Measurements from ENCODE around the gene PHF19.

PHF19 gene

GRCh38 chr9:120904978-120905301, 28.0 kb upstream of the PHF19 start:
- no peak for TF ChIP-seq CTCF (IDR thresholded peaks at IDR 0.05; ENCODE audit: insufficient read depth, low read depth, low read length, missing control alignments)
- no peak for DNase-seq (ENCODE audit: low read depth)
- H3K4me3 ChIP-seq (ENCODE audit: low read length), result no peak overlapping the region

- no peak for DNase-seq (ENCODE audit: low read depth)
- TF ChIP-seq CTCF (IDR thresholded peaks at IDR 0.05; ENCODE audit: insufficient read depth, low read depth, low read length, missing control alignments), result no peak
- no peak overlapping the region for H3K4me3 ChIP-seq (ENCODE audit: low read length)
Observed at GRCh38 chr9:120904061-120904977, 27.3 kb upstream of the PHF19 start.

- DNase-seq (ENCODE audit: low read depth), result no peak
- no peak overlapping the region for H3K4me3 ChIP-seq (ENCODE audit: low read length)
Observed at GRCh38 chr9:120902569-120903535, 25.9 kb upstream of the PHF19 start.

GRCh38 chr9:120901755-120902568, 25.0 kb upstream of the PHF19 start:
- DNase-seq (ENCODE audit: low read depth), result no peak
- TF ChIP-seq CTCF (IDR thresholded peaks at IDR 0.05; ENCODE audit: insufficient read depth, low read depth, low read length, missing control alignments), result no peak
- no peak overlapping the region for H3K4me3 ChIP-seq (ENCODE audit: low read length)

More at GRCh38 chr9:120902569-120903535, 25.9 kb upstream of the PHF19 start:
- no peak for TF ChIP-seq CTCF (IDR thresholded peaks at IDR 0.05; ENCODE audit: insufficient read depth, low read depth, low read length, missing control alignments)

GRCh38 chr9:120900824-120901223, 23.8 kb upstream of the PHF19 start:
- DNase-seq (ENCODE audit: low read depth), result no peak
- no peak overlapping the region for H3K4me3 ChIP-seq (ENCODE audit: low read length)
- TF ChIP-seq CTCF (IDR thresholded peaks at IDR 0.05; ENCODE audit: insufficient read depth, low read depth, low read length, missing control alignments), result no peak

- TF ChIP-seq CTCF (IDR thresholded peaks at IDR 0.05; ENCODE audit: insufficient read depth, low read depth, low read length, missing control alignments), result no peak
- no peak for DNase-seq (ENCODE audit: low read depth)
- no peak overlapping the region for H3K4me3 ChIP-seq (ENCODE audit: low read length)
Observed at GRCh38 chr9:120899490-120900068, 22.6 kb upstream of the PHF19 start.

All from epithelial cell of esophagus (primary cell).